ENCODE measurements around the gene MKLN1. TPM values are rescaled to one million over a fixed set of nuclear protein-coding genes. Genes with fewer than 3 reads are reported as not detected.

MKLN1 gene
- total and polyA plus RNA-seq, 7 donors, result 6.6 to 68.1 (median 48.2) TPM

DNA sequence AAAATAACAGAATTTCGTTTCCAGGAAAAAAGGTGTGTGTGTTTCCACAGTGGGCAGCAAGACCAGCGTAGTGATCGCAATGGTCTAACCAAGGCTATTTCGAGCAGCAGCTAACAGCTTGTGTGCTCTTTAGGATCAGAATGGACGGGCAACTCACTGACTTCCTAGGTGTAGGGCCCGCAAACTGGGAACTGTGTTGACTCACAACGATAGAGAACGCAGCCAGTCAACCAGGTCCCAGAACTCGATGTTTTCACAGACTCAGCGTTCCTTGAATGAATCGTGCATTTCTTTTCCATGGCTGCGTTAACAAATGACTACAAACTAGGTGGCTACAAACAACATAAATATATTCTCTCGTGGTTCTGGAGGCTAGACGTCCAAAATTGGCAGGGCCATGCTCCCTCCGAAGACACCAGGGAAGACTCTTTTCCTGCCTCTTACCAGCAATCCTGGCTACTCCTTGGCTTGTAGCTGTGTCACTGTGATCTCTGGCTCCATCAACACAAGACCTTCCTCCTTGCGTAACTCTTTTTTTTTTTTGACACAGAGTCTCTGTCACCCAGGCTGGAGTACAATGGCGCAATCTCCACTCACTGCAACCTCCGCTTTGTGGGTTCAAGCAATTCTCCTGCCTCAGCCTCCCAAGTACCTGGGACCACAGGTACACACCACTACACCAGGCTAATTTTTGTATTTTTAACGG is 189.7 kb downstream of the MKLN1 start:
- H3K27me3 ChIP-seq, result no peaks in the 10 kb centered on the region
- no peak for DNase-seq
- intact Hi-C loops (cut with DNase I), result no loop called here
- no peak overlapping the region for H3K27ac ChIP-seq
- TF ChIP-seq EP300 (IDR thresholded peaks at IDR 0.05) (no peak), POLR2AphosphoS5 (IDR thresholded peaks at IDR 0.05) (no peak), POLR2A (IDR thresholded peaks at IDR 0.05) (no peak)
- TF ChIP-seq, protein P1, sequence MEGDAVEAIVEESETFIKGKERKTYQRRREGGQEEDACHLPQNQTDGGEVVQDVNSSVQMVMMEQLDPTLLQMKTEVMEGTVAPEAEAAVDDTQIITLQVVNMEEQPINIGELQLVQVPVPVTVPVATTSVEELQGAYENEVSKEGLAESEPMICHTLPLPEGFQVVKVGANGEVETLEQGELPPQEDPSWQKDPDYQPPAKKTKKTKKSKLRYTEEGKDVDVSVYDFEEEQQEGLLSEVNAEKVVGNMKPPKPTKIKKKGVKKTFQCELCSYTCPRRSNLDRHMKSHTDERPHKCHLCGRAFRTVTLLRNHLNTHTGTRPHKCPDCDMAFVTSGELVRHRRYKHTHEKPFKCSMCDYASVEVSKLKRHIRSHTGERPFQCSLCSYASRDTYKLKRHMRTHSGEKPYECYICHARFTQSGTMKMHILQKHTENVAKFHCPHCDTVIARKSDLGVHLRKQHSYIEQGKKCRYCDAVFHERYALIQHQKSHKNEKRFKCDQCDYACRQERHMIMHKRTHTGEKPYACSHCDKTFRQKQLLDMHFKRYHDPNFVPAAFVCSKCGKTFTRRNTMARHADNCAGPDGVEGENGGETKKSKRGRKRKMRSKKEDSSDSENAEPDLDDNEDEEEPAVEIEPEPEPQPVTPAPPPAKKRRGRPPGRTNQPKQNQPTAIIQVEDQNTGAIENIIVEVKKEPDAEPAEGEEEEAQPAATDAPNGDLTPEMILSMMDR (IDR thresholded peaks at IDR 0.05), result no peak
- H3K9me3 ChIP-seq, result no peaks in the 10 kb centered on the region
- H3K4me1 ChIP-seq, result peaks cover 0 to 20% (median 15%) of the 10 kb centered on the region in 4 donors
- no peaks in the 10 kb centered on the region for H3K36me3 ChIP-seq
- H3K4me3 ChIP-seq, result no peak overlapping the region
- WGBS, 2 donors, result 93 to 94% methylated on average over 19 of the region's 19 CpGs

DNA sequence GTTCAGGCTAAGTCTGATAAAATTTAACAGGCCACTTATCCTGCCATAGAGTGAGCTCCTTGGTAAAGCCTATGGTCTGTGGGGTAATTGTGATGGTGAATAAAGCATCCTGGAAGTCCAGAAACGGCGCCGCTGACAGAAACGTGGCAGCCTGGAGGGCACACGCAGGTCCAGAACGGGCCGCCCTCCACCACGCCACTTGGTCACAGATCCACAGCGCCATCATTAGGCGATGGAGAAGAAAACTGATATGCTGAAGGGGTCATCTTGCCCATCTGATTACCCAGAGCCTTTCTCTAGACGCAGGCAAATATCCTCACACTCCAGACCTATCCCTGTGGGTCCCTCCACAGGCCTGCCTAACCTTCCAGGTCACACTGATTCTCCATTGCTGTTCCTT is 190.9 kb downstream of the MKLN1 start:
- Histone ChIP-seq H3K36me3 (no peaks in the 10 kb centered on the region), H3K4me1 (peaks cover 0 to 21% (median 15%) of the 10 kb centered on the region in 4 donors), H3K9me3 (no peaks in the 10 kb centered on the region), H3K4me3 (no peak overlapping the region), H3K27me3 (no peaks in the 10 kb centered on the region), H3K27ac (peak overlapping the region in 1 of 4 donors; percentile 11)
- TF ChIP-seq POLR2AphosphoS5 (IDR thresholded peaks at IDR 0.05) (no peak), POLR2A (IDR thresholded peaks at IDR 0.05) (no peak), EP300 (IDR thresholded peaks at IDR 0.05) (no peak)
- intact Hi-C loops (cut with DNase I), result no loop called here
- WGBS, 2 donors, result 86 to 94% methylated on average over 11 of the region's 11 CpGs
- peak; percentile 40 for DNase-seq

- intact Hi-C loops (cut with DNase I), result no loop called here
- Histone ChIP-seq H3K4me3 (no peak overlapping the region), H3K36me3 (no peaks in the 10 kb centered on the region), H3K9me3 (no peaks in the 10 kb centered on the region), H3K4me1 (peaks cover 0 to 19% (median 13%) of the 10 kb centered on the region in 4 donors), H3K27me3 (no peaks in the 10 kb centered on the region), H3K27ac (peak overlapping the region; percentile 31 to 70 (median 58))
- peak; percentile 68 for DNase-seq
- WGBS, 2 donors, result 13 to 61% methylated on average over 7 of the region's 7 CpGs
- no peak for TF ChIP-seq POLR2A (IDR thresholded peaks at IDR 0.05)
- TF ChIP-seq POLR2AphosphoS5 (IDR thresholded peaks at IDR 0.05), result no peak
- TF ChIP-seq, protein P1 (IDR thresholded peaks at IDR 0.05), result no peak
- no peak for TF ChIP-seq EP300 (IDR thresholded peaks at IDR 0.05)
These were observed 194.0 kb downstream of the MKLN1 start for GRCh38 chr7:131521651-131522163.

GRCh38 chr7:131522325-131522930 is 194.8 kb downstream of the MKLN1 start:
- no peaks in the 10 kb centered on the region for H3K27me3 ChIP-seq
- no peak for TF ChIP-seq EP300 (IDR thresholded peaks at IDR 0.05)
- no peak for TF ChIP-seq POLR2AphosphoS5 (IDR thresholded peaks at IDR 0.05)
- TF ChIP-seq, protein P1 (IDR thresholded peaks at IDR 0.05), result no peak
- TF ChIP-seq POLR2A (IDR thresholded peaks at IDR 0.05), result no peak
- H3K4me1 ChIP-seq, result peaks cover 0 to 19% (median 13%) of the 10 kb centered on the region in 4 donors
- WGBS, 2 donors, result 66 to 77% methylated on average over 11 of the region's 11 CpGs
- H3K4me3 ChIP-seq, result no peak overlapping the region
- DNase-seq, result peak; percentile 21
- H3K36me3 ChIP-seq, result no peaks in the 10 kb centered on the region
- intact Hi-C loops (cut with DNase I), result no loop called here
- peak overlapping the region; percentile 31 to 70 (median 58) for H3K27ac ChIP-seq
- H3K9me3 ChIP-seq, result no peaks in the 10 kb centered on the region

GRCh38 chr7:131524115-131524514 is 196.4 kb downstream of the MKLN1 start:
- 9 to 32% methylated on average over 2 of the region's 2 CpGs for WGBS, 2 donors
- Histone ChIP-seq H3K4me1 (peaks cover 0 to 19% (median 13%) of the 10 kb centered on the region in 4 donors), H3K4me3 (no peak overlapping the region), H3K27ac (peak overlapping the region in 1 of 4 donors; percentile 14), H3K9me3 (no peaks in the 10 kb centered on the region), H3K27me3 (no peaks in the 10 kb centered on the region), H3K36me3 (no peaks in the 10 kb centered on the region)
- TF ChIP-seq EP300 (IDR thresholded peaks at IDR 0.05), result no peak
- TF ChIP-seq POLR2A (IDR thresholded peaks at IDR 0.05), result no peak
- TF ChIP-seq, protein P1 (IDR thresholded peaks at IDR 0.05), result no peak
- TF ChIP-seq POLR2AphosphoS5 (IDR thresholded peaks at IDR 0.05), result no peak
- no peak for DNase-seq
- intact Hi-C loops (cut with DNase I), result no loop called here
